Activated T-cell treated with anti-CD3 and anti-CD28 coated beads for 1 hour (primary cell): ENCODE measurements around the gene ARHGEF7.

ENCODE experiments used
- DNase-seq: peaks from one replicate; pipeline ENCODE4 v3.0.0-alpha.2; 2020; ENCODE audit warnings: low read depth

The ARHGEF7 gene

GRCh38 chr13:111139452-111139851, 24.3 kb downstream of the ARHGEF7 start:
- no peak for DNase-seq

- no peak for DNase-seq
These were observed 24.9 kb downstream of the ARHGEF7 start for GRCh38 chr13:111139873-111140561.

- no peak for DNase-seq
These were observed 25.5 kb downstream of the ARHGEF7 start for GRCh38 chr13:111140562-111141105.

GRCh38 chr13:111142472-111142871, 27.4 kb downstream of the ARHGEF7 start:
- no peak for DNase-seq

GRCh38 chr13:111143865-111144540, 28.9 kb downstream of the ARHGEF7 start:
- no peak for DNase-seq

- DNase-seq = no peak
These were observed 30.0 kb downstream of the ARHGEF7 start for GRCh38 chr13:111145071-111145470.

GRCh38 chr13:111145506-111145905, 30.4 kb downstream of the ARHGEF7 start:
- no peak for DNase-seq

- DNase-seq = no peak
These were observed 37.7 kb downstream of the ARHGEF7 start for GRCh38 chr13:111152844-111153243.

- peak; percentile 86 for DNase-seq
These were observed 38.3 kb downstream of the ARHGEF7 start for GRCh38 chr13:111153279-111153976.

- no peak for DNase-seq
These were observed 38.8 kb downstream of the ARHGEF7 start for GRCh38 chr13:111153977-111154332.

- no peak for DNase-seq
These were observed 41.3 kb downstream of the ARHGEF7 start for GRCh38 chr13:111156421-111156820.

GRCh38 chr13:111158136-111158805, 43.2 kb downstream of the ARHGEF7 start:
- DNase-seq = no peak

- DNase-seq = no peak
These were observed 44.5 kb downstream of the ARHGEF7 start for GRCh38 chr13:111159362-111160320.

GRCh38 chr13:111160648-111161047, 45.5 kb downstream of the ARHGEF7 start:
- DNase-seq = no peak

GRCh38 chr13:111161601-111162600, 46.8 kb downstream of the ARHGEF7 start:
- no peak for DNase-seq

- DNase-seq = no peak
These were observed 50.3 kb downstream of the ARHGEF7 start for GRCh38 chr13:111165241-111166010.

GRCh38 chr13:111166882-111167675, 52.0 kb downstream of the ARHGEF7 start:
- DNase-seq = no peak

GRCh38 chr13:111168107-111168506, 53.0 kb downstream of the ARHGEF7 start:
- no peak for DNase-seq
